HG03442 (cell line): ENCODE data around the gene HOXB8.

Source experiments
- ATAC-seq: cut with Tn5 transposase; IDR thresholded peaks from one replicate; pipeline ENCODE4 v1.9.1; 2021; ENCODE audit warnings: mild to moderate bottlenecking, moderate library complexity; ENCODE audit not compliant: unreplicated experiment

The HOXB8 gene

GRCh38 chr17:48596735-48597527, 18.2 kb downstream of the HOXB8 start:
- no peak for ATAC-seq

DNA sequence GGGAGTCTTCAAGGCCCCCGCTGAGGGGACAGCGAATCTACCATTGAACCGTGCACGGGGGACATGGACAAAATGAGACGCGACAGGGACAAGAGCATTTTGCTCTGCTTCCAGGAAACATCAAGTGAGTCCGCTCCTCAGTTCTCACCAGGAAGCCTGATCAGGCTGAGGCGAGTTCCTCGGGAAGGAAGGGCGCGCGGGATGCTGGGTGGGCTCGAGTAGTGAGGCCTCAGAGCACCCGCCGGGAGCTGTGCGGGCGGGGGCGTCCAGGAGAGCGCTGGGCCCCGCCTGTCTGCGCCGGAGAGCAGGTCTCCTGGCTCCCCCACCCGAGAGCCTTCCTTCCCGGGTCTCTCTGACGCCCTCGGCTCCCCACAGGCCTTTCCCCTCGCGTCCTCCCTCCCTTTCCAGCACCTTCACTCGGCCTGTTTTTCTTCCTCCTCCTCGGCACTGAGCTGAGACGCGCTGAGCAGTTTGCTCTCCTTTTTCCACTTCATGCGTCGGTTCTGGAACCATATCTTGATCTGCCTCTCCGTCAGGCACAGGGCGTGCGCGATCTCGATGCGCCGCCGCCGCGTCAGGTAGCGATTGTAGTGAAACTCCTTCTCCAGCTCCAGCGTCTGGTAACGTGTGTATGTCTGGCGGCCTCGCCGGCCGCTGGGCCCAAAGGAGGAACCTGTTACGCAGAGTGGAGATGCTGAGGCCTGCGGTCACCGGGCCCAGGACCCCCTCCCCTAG, 18.9 kb downstream of the HOXB8 start:
- no peak for ATAC-seq

GRCh38 chr17:48595278-48595999, 19.7 kb downstream of the HOXB8 start:
- ATAC-seq = no peak

DNA sequence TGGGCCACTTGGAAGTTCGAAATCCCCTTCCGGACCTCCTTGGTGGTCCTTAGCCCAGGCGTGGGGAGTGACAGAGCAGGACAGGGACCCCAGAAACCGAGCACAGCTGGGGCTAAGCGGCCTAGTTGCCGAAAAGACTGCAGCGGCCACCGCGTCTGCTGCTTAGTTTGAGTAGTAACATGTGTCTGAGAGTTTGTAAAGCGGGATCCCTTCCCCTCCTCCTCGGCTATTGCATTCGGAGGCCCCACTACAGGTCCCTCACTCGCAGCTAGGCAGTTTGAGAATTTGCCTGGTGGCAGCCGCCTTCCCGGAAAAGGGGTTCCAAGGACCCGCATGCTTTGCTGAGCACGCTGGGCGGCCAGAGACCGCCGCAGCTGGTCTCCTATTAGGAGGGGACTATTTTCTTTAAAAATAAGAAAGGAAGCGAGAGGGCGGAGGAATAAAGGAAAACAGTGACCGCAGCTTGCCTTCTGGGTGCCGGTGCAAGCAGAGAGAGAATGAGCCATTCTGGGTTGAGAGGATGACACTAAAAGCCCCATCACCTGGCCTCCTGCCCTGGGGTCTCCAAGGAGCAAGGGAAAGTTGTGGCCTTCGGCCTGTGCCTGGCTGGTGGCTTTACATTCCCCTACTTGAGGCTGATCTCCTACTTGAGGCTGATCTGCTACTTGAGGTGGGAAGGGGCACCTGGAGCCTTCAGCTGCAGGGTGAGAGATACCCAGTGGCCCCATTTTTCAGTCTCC, 20.4 kb downstream of the HOXB8 start:
- no peak for ATAC-seq

DNA sequence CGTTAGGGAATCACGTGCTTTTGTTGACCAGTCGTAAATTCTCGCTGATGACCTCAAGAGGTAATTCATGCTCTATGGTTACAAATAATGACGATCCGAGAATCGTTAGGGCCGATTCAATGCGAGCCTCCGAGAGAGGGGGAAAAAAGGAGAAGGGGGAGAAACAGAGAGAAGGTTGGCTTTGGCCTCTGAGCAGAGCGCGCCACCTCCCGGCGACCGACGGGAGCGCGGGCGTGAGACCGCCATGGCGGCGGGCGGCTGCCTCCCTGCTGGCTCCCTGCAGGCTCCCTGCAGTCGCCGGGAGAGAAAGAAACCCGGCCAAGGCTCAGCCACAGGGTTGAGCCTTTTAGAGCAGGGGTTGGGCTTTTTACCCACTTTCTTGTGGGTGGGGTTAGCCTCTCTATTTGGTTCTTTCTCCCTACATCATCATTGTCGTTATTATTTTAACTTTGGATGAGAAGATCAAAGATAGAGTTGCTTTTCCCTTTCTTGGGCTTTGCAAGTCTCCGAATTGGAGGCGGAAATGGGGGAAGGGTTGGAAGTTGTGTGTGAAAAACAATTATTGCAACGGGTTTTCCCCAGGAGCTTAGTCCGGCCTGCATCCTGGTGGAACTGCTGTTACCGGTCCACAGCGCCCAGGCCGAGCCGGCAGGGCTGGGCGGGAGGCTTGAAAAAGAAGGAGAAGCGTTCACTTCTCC, 21.1 kb downstream of the HOXB8 start:
- ATAC-seq = no peak

DNA sequence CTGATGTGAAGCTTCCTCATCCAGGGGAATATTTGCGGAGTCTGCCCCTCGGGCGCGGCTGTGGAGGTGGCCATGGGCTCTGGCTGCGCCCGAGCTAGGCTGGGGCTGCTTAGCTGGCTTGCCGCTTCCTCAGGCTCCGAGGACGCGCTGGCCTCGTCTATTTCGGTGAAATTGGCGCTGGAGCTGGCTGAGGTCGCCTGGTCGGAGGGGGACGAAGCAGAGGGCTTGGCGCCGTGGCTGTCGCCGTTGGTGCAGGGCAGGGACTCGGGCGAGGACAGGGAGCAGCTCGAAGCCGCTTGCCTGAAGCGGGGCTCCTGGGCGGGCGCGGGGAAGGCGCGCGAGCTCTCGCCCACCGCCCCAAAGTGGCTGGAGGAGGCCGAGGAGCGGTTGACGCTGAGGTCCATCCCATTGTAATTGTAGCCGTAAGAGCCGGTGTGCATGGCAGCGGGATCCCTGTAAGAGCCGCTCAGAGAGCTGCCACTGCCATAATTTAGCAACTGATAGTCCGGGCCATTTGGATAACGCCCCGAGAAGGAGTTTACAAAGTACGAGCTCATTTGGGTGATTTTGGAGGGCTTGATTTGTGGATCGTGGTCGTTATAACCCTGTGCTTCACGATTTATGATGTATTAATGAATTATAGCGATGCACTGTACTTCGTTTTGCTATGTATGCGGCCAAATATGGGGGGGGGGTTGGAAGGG, 21.8 kb downstream of the HOXB8 start, which contains the start of gene HOXB5:
HOXB5 (minus strand) TSS at position 654 of the 704 bp plus-strand sequence; CDS start at position 557, 97 bp downstream.
- ATAC-seq = no peak

DNA sequence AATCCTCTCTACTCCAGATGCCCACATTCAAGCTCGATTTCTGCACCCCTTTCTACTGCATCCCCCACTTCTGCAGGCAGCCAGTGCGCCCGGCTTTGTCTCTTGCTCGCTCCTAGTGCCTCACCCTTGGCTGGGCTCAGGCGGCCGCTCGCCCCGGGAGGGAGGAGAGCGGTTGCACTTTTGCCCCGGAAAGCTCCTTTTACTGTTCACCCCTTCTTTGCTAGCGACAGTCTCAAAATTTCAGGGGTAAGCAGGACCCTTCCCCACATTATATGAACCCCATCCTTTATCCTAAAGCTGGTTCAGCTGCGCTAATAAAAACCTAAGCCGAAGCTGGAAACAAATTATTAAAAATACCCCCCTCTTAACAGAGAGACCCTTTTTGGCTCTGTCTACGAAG, 22.5 kb downstream of the HOXB8 start:
- ATAC-seq = no peak

DNA sequence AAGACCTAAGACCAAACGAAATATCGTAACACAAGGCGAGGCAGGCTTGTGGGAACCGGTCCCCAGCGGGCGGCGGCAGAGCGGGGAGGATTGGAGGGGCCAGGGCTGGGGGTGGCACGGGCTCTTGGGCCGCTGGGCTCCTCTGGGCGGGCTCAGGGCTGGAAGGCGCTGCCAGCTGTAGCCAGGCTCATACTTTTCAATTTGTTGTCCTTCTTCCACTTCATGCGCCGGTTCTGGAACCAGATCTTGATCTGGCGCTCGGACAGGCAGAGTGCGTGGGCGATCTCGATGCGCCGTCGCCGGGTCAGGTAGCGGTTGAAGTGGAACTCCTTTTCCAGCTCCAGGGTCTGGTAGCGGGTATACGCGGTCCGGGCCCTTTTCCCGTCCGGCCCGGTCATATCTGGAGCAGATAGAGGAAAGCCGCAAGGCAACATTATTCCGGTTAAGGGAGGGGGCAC, 23.0 kb downstream of the HOXB8 start:
- no peak for ATAC-seq

- ATAC-seq = no peak
Observed at GRCh38 chr17:48591255-48592056, 23.6 kb downstream of the HOXB8 start.

DNA sequence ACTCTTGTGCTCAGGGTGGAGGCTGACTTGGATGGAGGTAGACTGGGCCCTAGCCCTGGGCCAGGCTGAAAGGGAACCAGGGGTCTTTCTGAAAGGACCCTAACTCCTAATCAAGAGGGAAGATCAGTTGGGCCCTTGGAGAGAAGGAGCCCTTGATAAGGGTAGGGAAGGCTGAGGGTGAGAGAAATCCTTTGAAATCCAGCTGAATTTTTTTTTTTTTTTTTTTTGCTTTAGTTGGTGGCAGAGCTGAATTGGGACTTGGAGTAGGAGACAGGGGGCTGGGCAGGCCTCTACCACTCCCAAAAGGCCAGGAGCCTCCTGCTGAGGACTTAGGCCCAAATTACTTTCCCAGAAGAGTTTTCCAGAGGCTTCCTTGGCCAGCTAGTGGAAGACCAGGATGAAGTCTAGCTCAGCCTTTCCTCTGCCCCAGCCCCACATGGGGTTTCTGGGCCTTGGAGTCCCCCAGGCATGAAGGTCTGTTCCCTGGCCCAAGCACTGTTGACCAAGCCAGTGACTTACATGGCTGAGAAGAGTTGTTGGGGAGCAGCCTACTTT, 24.4 kb downstream of the HOXB8 start:
- no peak for ATAC-seq

DNA sequence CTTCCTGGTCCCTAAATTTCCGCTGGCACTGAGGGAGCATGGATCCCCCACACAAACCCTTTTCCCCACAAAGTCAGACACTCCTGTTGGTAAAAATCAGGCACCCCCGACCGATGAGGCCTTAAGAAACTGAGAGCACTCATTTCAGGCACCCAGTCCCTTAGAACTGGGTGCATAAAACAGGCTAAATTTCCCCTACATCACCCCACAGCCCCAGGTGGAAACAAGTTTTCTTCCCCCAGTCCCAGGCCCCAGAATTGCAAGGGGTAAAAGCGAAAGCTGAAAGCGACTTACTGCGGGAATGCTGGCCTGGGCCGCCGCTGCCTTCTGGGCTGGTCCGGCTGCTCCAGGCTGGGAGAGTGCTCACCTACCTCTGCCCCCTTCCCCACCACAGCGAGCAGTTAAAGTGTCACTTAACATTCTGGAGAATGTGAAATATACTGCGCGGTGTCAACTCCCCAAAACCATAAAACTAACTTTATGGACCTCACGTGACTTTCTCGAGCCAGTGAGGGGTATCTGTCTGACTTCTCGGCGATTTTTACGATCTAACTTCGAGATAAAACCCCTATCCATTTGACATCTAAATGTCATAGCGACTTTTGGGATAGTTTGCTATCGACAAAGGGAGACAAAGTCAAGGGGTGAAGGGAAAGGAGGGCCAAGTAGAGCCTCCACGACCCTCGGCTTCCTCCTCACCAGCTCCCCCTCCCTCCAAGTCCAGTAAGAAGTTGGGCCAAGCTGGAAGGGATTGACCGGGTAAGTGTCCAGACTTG, 25.1 kb downstream of the HOXB8 start, which contains the start of gene HOXB3:
HOXB3 (minus strand) TSS at position 411 of the 776 bp plus-strand sequence. CDS start 37,767 bp downstream, outside the sequence.
- no peak for ATAC-seq

DNA sequence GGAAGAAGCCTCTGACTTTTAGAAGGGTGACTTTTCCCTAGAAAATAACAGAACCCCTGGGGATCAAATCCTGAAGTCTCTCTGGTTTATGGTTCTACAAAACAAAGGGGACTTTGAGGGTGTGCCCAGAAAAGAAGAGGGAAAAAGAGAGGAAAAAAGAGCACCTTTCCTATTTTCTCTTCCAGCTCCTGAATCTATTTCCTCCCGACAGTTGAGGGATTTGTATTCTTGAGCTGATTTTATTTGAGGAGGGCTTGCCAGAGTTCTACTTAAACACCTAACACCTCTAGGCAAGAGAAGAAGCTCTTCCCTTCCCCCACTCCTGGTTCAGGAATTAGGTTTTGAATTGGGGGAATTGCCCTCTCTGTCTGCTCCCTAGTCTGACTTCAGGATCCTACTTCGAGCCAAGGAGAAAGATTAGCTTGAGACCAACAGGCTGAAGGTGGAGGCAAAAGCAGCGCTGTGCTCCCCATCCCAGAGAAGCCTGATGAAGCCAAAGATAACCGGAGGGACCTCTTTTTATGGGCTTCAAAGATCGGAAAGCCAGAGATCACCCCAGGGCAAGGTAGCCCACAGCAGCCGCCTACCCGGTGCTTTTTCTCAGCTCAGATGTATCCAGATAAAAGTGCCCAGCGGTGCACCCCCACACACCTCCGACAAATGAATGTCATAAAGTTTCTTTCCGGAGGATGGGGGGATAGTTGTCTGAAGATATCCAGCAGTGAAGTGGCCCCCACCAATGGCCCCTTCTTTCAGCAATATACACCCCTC, 25.8 kb downstream of the HOXB8 start:
- ATAC-seq = no peak

DNA sequence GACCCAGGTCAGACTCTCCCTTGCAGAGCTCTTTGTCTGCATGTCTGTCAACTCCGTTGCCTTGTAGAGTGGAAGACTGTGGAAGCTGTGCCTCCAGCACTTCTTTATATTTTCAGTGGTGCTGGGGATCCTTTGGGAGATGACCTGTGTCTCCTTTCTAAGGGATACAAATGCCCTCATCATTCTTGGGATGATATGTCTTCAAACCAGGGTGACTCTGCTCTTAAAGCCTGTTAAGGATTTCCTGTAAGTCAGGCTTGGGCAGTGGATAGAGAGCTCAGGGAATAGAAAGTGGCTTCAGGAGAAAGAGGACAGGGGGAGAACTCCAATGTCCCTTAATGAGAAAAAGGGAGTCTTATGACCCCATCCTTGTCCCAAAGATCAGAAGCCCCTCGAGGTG, 26.6 kb downstream of the HOXB8 start:
- no peak for ATAC-seq

DNA sequence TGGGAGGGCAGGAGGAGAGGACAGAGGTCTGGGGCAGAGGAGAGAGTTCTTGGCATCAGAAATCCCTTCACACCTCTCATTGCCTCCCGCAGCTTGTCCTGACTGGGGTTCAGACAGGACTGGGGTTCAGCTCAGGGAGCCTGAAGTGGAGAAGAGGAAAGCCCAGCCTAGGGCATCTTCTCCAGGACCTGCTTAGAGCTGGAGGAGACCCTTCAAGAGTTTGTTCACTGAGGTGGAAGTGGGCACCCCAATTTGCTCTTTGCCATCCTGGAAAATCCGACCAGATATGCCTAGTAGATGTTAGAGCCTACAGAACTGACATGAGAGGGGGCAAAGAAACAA, 27.0 kb downstream of the HOXB8 start:
- ATAC-seq = no peak

DNA sequence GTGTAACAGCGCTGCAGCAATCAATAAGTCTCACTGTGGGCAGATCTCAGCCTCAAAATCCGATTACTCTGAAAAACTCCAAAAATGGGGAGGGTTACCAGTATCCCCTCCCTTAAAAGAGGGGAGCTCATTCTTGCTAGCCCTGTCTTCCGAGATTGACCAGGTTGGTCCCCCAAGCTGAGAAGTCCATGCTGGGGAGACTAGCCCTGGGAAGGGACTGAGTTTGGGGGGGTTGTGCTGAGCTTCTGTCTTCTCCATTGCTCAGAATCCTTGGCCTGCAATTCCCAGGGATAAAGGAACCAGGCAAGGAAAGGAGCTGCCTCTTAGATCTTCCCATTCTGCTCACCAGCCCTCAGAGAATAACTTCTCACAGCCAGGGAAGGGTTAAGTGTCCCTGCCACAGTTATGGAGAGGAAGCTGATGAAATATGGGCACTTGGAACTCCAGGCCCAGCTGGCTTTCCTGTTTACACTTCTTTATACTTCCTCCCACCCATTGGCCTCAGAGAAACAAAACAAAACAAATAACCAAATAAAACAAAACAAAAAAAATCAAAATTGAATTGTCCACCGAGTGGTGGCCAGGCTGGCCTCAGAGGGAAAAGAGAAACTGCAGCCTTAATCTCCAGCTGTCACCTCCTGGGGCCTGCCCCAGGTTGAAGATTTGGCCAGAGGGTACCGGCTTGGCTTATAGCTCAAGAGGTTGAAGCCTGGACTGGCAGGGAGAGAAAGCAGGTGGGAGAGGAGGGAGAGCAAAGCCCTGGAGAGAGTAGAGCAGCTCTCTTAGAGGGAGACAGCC, 27.6 kb downstream of the HOXB8 start:
- no peak for ATAC-seq
